GM21737 (cell line): ENCODE results near the gene PCDHGA8.
A peak's percentile ranks its signal among the peaks of the same experiment; 100 is the strongest.
"Not testable (repeated sequence)": the region's sequence is repeated elsewhere in the genome, so short reads cannot be mapped to it uniquely, and the experiment has no call there.

Experiments
- ATAC-seq: cut with Tn5 transposase; IDR thresholded peaks from one replicate; pipeline ENCODE4 v1.9.1; 2021; ENCODE audit warnings: mild to moderate bottlenecking, moderate library complexity; ENCODE audit not compliant: unreplicated experiment

PCDHGA8 gene

GRCh38 chr5:141369994-141370848, 22.2 kb upstream of the PCDHGA8 start, which contains the start of gene PCDHGB3:
TSS of gene PCDHGB3 (plus strand) at chr5:141370242. CDS start at chr5:141370395, 153 bp downstream.
- ATAC-seq: peak; percentile 69

GRCh38 chr5:141371572-141372475, 20.6 kb upstream of the PCDHGA8 start:
- no peak for ATAC-seq

- ATAC-seq: no peak
These were observed 18.6 kb upstream of the PCDHGA8 start, which contains the start of gene PCDHGA6 for GRCh38 chr5:141373673-141374317. TSS of gene PCDHGA6 (plus strand) at chr5:141373891. CDS start at chr5:141374084, 193 bp downstream.

GRCh38 chr5:141374627-141375026, 17.8 kb upstream of the PCDHGA8 start:
- no peak for ATAC-seq

GRCh38 chr5:141375444-141376155, 16.8 kb upstream of the PCDHGA8 start:
- ATAC-seq: not testable (repeated sequence)

- no peak for ATAC-seq
These were observed 9.8 kb upstream of the PCDHGA8 start, which contains the start of gene PCDHGA7 for GRCh38 chr5:141382469-141383294. TSS of gene PCDHGA7 (plus strand) at chr5:141382742. CDS start at chr5:141382900, 158 bp downstream.

- no peak for ATAC-seq
These were observed 9.1 kb upstream of the PCDHGA8 start for GRCh38 chr5:141383345-141383744.

- no peak for ATAC-seq
These were observed 7.8 kb upstream of the PCDHGA8 start for GRCh38 chr5:141384471-141385267.

- not testable (repeated sequence) for ATAC-seq
These were observed 4.7 kb upstream of the PCDHGA8 start, which contains the start of gene PCDHGB4 for GRCh38 chr5:141387557-141388311. TSS of gene PCDHGB4 (plus strand) at chr5:141387698. CDS start at chr5:141387885, 187 bp downstream.

GRCh38 chr5:141388661-141389060, 3.8 kb upstream of the PCDHGA8 start:
- no peak for ATAC-seq

GRCh38 chr5:141389153-141390042, 3.0 kb upstream of the PCDHGA8 start:
- ATAC-seq: no peak

GRCh38 chr5:141393267-141393666, 834 bp downstream of the PCDHGA8 start:
- ATAC-seq: no peak

- ATAC-seq: not testable (repeated sequence)
These were observed 2.2 kb downstream of the PCDHGA8 start for GRCh38 chr5:141394401-141395187.

GRCh38 chr5:141397756-141398551, 5.5 kb downstream of the PCDHGA8 start, which contains the start of gene PCDHGB5:
TSS of gene PCDHGB5 (plus strand) at chr5:141397947. CDS start at chr5:141398128, 181 bp downstream.
- ATAC-seq: peak; percentile 88

GRCh38 chr5:141398608-141399007, 6.2 kb downstream of the PCDHGA8 start:
- no peak for ATAC-seq
